C4-2B (cell line): Measurements from ENCODE around the gene SMOC1.

Experiments used
- CTCF ChIP-seq: fragments of 450-650 bp; conservative IDR thresholded peaks from 2 replicates; pipeline ENCODE4 v1.5.1; 2017; ENCODE audit warnings: mild to moderate bottlenecking
- ZFX ChIP-seq: fragments of 450-650 bp; IDR thresholded peaks from 2 replicates; pipeline ENCODE4 v1.6.1; 2017

- no peak for TF ChIP-seq CTCF
- no peak for TF ChIP-seq ZFX
Measured at GRCh38 chr14:69852531-69853321, 26.5 kb upstream of the SMOC1 start.
